ENCODE data around the gene HGF.

HGF gene

GRCh38 chr7:81676105-81676811 is 93.6 kb downstream of the HGF start:
- DNase-seq (ENCODE audit: low read depth): no peak
- no peak for TF ChIP-seq CTCF (IDR thresholded peaks at IDR 0.05; ENCODE audit: control insufficient read depth, extremely low read depth, insufficient read depth)
- no peak overlapping the region for H3K4me3 ChIP-seq (ENCODE audit: low read depth, low read length)

- H3K4me3 ChIP-seq (ENCODE audit: low read depth, low read length): no peak overlapping the region
- no peak for DNase-seq (ENCODE audit: low read depth)
- no peak for TF ChIP-seq CTCF (IDR thresholded peaks at IDR 0.05; ENCODE audit: control insufficient read depth, extremely low read depth, insufficient read depth)
These were observed 95.4 kb downstream of the HGF start for GRCh38 chr7:81674431-81674830.

- H3K4me3 ChIP-seq (ENCODE audit: low read depth, low read length): no peak overlapping the region
- no peak for TF ChIP-seq CTCF (IDR thresholded peaks at IDR 0.05; ENCODE audit: control insufficient read depth, extremely low read depth, insufficient read depth)
- DNase-seq (ENCODE audit: low read depth): no peak
These were observed 97.0 kb downstream of the HGF start for GRCh38 chr7:81672872-81673271.

GRCh38 chr7:81669476-81670105 is 100.3 kb downstream of the HGF start:
- DNase-seq (ENCODE audit: low read depth): no peak
- TF ChIP-seq CTCF (IDR thresholded peaks at IDR 0.05; ENCODE audit: control insufficient read depth, extremely low read depth, insufficient read depth): no peak
- H3K4me3 ChIP-seq (ENCODE audit: low read depth, low read length): no peak overlapping the region

GRCh38 chr7:81666209-81666608 is 103.6 kb downstream of the HGF start:
- DNase-seq (ENCODE audit: low read depth): no peak
- no peak overlapping the region for H3K4me3 ChIP-seq (ENCODE audit: low read depth, low read length)
- no peak for TF ChIP-seq CTCF (IDR thresholded peaks at IDR 0.05; ENCODE audit: control insufficient read depth, extremely low read depth, insufficient read depth)

- DNase-seq (ENCODE audit: low read depth): no peak
- no peak overlapping the region for H3K4me3 ChIP-seq (ENCODE audit: low read depth, low read length)
- no peak for TF ChIP-seq CTCF (IDR thresholded peaks at IDR 0.05; ENCODE audit: control insufficient read depth, extremely low read depth, insufficient read depth)
These were observed 104.6 kb downstream of the HGF start for GRCh38 chr7:81665236-81665635.

- no peak overlapping the region for H3K4me3 ChIP-seq (ENCODE audit: low read depth, low read length)
- TF ChIP-seq CTCF (IDR thresholded peaks at IDR 0.05; ENCODE audit: control insufficient read depth, extremely low read depth, insufficient read depth): no peak
- no peak for DNase-seq (ENCODE audit: low read depth)
These were observed 105.5 kb downstream of the HGF start for GRCh38 chr7:81664304-81664703.
